HG02623 (cell line): ENCODE measurements around the gene PRPF6.

Experiments used
- ATAC-seq: cut with Tn5 transposase; IDR thresholded peaks from one replicate; pipeline ENCODE4 v1.9.1; 2021; ENCODE audit warnings: moderate library complexity; ENCODE audit not compliant: unreplicated experiment

Gene PRPF6

GRCh38 chr20:64057628-64058498, 76.9 kb downstream of the PRPF6 start:
- no peak for ATAC-seq

GRCh38 chr20:64058536-64058935, 77.6 kb downstream of the PRPF6 start:
- ATAC-seq, result no peak

- ATAC-seq, result no peak
Measured at GRCh38 chr20:64062276-64062595, 81.3 kb downstream of the PRPF6 start.

- peak; percentile 79 for ATAC-seq
Measured at GRCh38 chr20:64062596-64063388, 81.9 kb downstream of the PRPF6 start, which contains the start of gene TCEA2. TSS of gene TCEA2 (plus strand) at chr20:64063198. CDS start at chr20:64063313, 115 bp downstream.

GRCh38 chr20:64063389-64064144, 82.6 kb downstream of the PRPF6 start:
- ATAC-seq, result no peak

GRCh38 chr20:64064145-64064698, 83.3 kb downstream of the PRPF6 start:
- ATAC-seq, result no peak

- no peak for ATAC-seq
Measured at GRCh38 chr20:64065062-64065973, 84.4 kb downstream of the PRPF6 start.

- ATAC-seq, result no peak
Measured at GRCh38 chr20:64065974-64066343, 85.0 kb downstream of the PRPF6 start.

GRCh38 chr20:64067005-64067632, 86.2 kb downstream of the PRPF6 start:
- no peak for ATAC-seq

- ATAC-seq, result no peak
Measured at GRCh38 chr20:64067733-64068307, 86.9 kb downstream of the PRPF6 start.

GRCh38 chr20:64068386-64069208, 87.7 kb downstream of the PRPF6 start:
- ATAC-seq, result no peak

- ATAC-seq, result no peak
Measured at GRCh38 chr20:64069209-64069613, 88.3 kb downstream of the PRPF6 start.

- ATAC-seq, result no peak
Measured at GRCh38 chr20:64069614-64070243, 88.8 kb downstream of the PRPF6 start.

- ATAC-seq, result no peak
Measured at GRCh38 chr20:64070244-64070993, 89.5 kb downstream of the PRPF6 start.

GRCh38 chr20:64071341-64072332, 90.7 kb downstream of the PRPF6 start:
- no peak for ATAC-seq

- ATAC-seq, result no peak
Measured at GRCh38 chr20:64072498-64073063, 91.6 kb downstream of the PRPF6 start.
